Skeletal muscle satellite cell (primary cell): ENCODE data around the gene DGKI.

Source experiments
- H3K27me3 ChIP-seq: 2 replicates; pipeline ENCODE4 v1.7.0; 2013; ENCODE audit warnings: low read length; ENCODE audit not compliant: control insufficient read depth, insufficient read depth
- H3K36me3 ChIP-seq: 2 replicates; pipeline ENCODE4 v1.7.0; 2013; ENCODE audit warnings: mild to moderate bottlenecking, control low read depth, low read length; ENCODE audit not compliant: insufficient read depth
- H3K4me1 ChIP-seq: 2 replicates; pipeline ENCODE4 v1.7.0; 2013; ENCODE audit warnings: low read length; ENCODE audit not compliant: control insufficient read depth, insufficient read depth
- H3K4me2 ChIP-seq: 2 replicates; pipeline ENCODE4 v1.7.0; 2013; ENCODE audit warnings: mild to moderate bottlenecking, low read length
- H3K4me3 ChIP-seq: 2 replicates; pipeline ENCODE4 v1.7.0; 2013; ENCODE audit warnings: low read length
- H3K9ac ChIP-seq: 2 replicates; pipeline ENCODE4 v1.7.0; 2013; ENCODE audit warnings: mild to moderate bottlenecking, low read depth, low read length, moderate library complexity
- H3K9me3 ChIP-seq: replicated peaks from 2 replicates; pipeline ENCODE4 v1.7.0; 2013; ENCODE audit warnings: mild to moderate bottlenecking, control low read depth, low read length

Gene DGKI

GRCh38 chr7:137578541-137578940, 268.2 kb downstream of the DGKI start:
- H3K27me3 ChIP-seq = no peaks in the 10 kb centered on the region
- no peaks in the 10 kb centered on the region for H3K9me3 ChIP-seq
- no peak overlapping the region for H3K9ac ChIP-seq
- no peak overlapping the region for H3K4me3 ChIP-seq
- H3K4me1 ChIP-seq = peaks cover 22% of the 10 kb centered on the region
- no peak overlapping the region for H3K4me2 ChIP-seq
- peaks cover 46% of the 10 kb centered on the region for H3K36me3 ChIP-seq

- peaks cover 38% of the 10 kb centered on the region for H3K36me3 ChIP-seq
- H3K9ac ChIP-seq = no peak overlapping the region
- no peaks in the 10 kb centered on the region for H3K27me3 ChIP-seq
- H3K4me1 ChIP-seq = peaks cover 22% of the 10 kb centered on the region
- no peaks in the 10 kb centered on the region for H3K9me3 ChIP-seq
- no peak overlapping the region for H3K4me2 ChIP-seq
- H3K4me3 ChIP-seq = no peak overlapping the region
Observed at GRCh38 chr7:137577184-137577583, 269.6 kb downstream of the DGKI start.

GRCh38 chr7:137576481-137576880, 270.3 kb downstream of the DGKI start:
- Histone ChIP-seq H3K9ac (no peak overlapping the region), H3K4me3 (no peak overlapping the region), H3K36me3 (peaks cover 35% of the 10 kb centered on the region), H3K9me3 (no peaks in the 10 kb centered on the region), H3K4me2 (no peak overlapping the region), H3K27me3 (no peaks in the 10 kb centered on the region), H3K4me1 (peaks cover 22% of the 10 kb centered on the region)

- Histone ChIP-seq H3K9ac (no peak overlapping the region), H3K9me3 (no peaks in the 10 kb centered on the region), H3K36me3 (peaks cover 34% of the 10 kb centered on the region)
Observed at GRCh38 chr7:137574812-137575211, 272.0 kb downstream of the DGKI start.

GRCh38 chr7:137572056-137572784, 274.6 kb downstream of the DGKI start:
- no peaks in the 10 kb centered on the region for H3K4me1 ChIP-seq
- H3K9ac ChIP-seq = no peak overlapping the region
- no peaks in the 10 kb centered on the region for H3K27me3 ChIP-seq
- H3K4me2 ChIP-seq = no peak overlapping the region
- no peak overlapping the region for H3K4me3 ChIP-seq
- H3K9me3 ChIP-seq = no peaks in the 10 kb centered on the region
- peaks cover 27% of the 10 kb centered on the region for H3K36me3 ChIP-seq

More at GRCh38 chr7:137574812-137575211, 272.0 kb downstream of the DGKI start:
- Histone ChIP-seq H3K4me2 (no peak overlapping the region), H3K4me3 (no peak overlapping the region), H3K27me3 (no peaks in the 10 kb centered on the region), H3K4me1 (peaks cover 9% of the 10 kb centered on the region)

GRCh38 chr7:137564677-137565076, 282.1 kb downstream of the DGKI start:
- Histone ChIP-seq H3K4me2 (no peak overlapping the region), H3K4me3 (no peak overlapping the region), H3K9me3 (no peaks in the 10 kb centered on the region), H3K4me1 (peaks cover 11% of the 10 kb centered on the region), H3K9ac (no peak overlapping the region), H3K36me3 (peaks cover 6% of the 10 kb centered on the region), H3K27me3 (no peaks in the 10 kb centered on the region)

- H3K4me1 ChIP-seq = peaks cover 11% of the 10 kb centered on the region
- H3K27me3 ChIP-seq = no peaks in the 10 kb centered on the region
- H3K9me3 ChIP-seq = no peaks in the 10 kb centered on the region
- H3K4me3 ChIP-seq = no peak overlapping the region
- no peak overlapping the region for H3K9ac ChIP-seq
- H3K36me3 ChIP-seq = peaks cover 6% of the 10 kb centered on the region
- H3K4me2 ChIP-seq = peak overlapping the region; percentile 15
Observed at GRCh38 chr7:137563981-137564380, 282.8 kb downstream of the DGKI start.

- H3K36me3 ChIP-seq = peaks cover 56% of the 10 kb centered on the region
- H3K4me2 ChIP-seq = no peak overlapping the region
- no peaks in the 10 kb centered on the region for H3K9me3 ChIP-seq
- no peak overlapping the region for H3K9ac ChIP-seq
- H3K4me3 ChIP-seq = no peak overlapping the region
- no peaks in the 10 kb centered on the region for H3K4me1 ChIP-seq
- no peaks in the 10 kb centered on the region for H3K27me3 ChIP-seq
Observed at GRCh38 chr7:137547485-137547884, 299.3 kb downstream of the DGKI start.

GRCh38 chr7:137546671-137547070, 300.1 kb downstream of the DGKI start:
- Histone ChIP-seq H3K9ac (no peak overlapping the region), H3K27me3 (no peaks in the 10 kb centered on the region), H3K4me3 (no peak overlapping the region), H3K4me1 (no peaks in the 10 kb centered on the region), H3K4me2 (no peak overlapping the region), H3K9me3 (no peaks in the 10 kb centered on the region), H3K36me3 (peaks cover 49% of the 10 kb centered on the region)

GRCh38 chr7:137546009-137546408, 300.8 kb downstream of the DGKI start:
- H3K9ac ChIP-seq = no peak overlapping the region
- H3K4me3 ChIP-seq = no peak overlapping the region

GRCh38 chr7:137545059-137545716, 301.6 kb downstream of the DGKI start:
- H3K9ac ChIP-seq = no peak overlapping the region
- no peak overlapping the region for H3K4me3 ChIP-seq
- H3K4me2 ChIP-seq = no peak overlapping the region
- H3K4me1 ChIP-seq = no peaks in the 10 kb centered on the region
- H3K9me3 ChIP-seq = no peaks in the 10 kb centered on the region
- peaks cover 39% of the 10 kb centered on the region for H3K36me3 ChIP-seq
- H3K27me3 ChIP-seq = no peaks in the 10 kb centered on the region

More at GRCh38 chr7:137546009-137546408, 300.8 kb downstream of the DGKI start:
- Histone ChIP-seq H3K36me3 (peaks cover 42% of the 10 kb centered on the region), H3K27me3 (no peaks in the 10 kb centered on the region), H3K9me3 (no peaks in the 10 kb centered on the region), H3K4me1 (no peaks in the 10 kb centered on the region), H3K4me2 (no peak overlapping the region)
